GM19035 (cell line): Measurements from ENCODE around the gene E2F6.
"Not testable (repeated sequence)": the region's sequence is repeated elsewhere in the genome, so short reads cannot be mapped to it uniquely, and the experiment has no call there.

Experiments used
- ATAC-seq: cut with Tn5 transposase; IDR thresholded peaks from one replicate; pipeline ENCODE4 v1.9.1; 2021; ENCODE audit not compliant: unreplicated experiment

Gene E2F6

GRCh38 chr2:11416931-11417330, 49.0 kb downstream of the E2F6 start:
- ATAC-seq: no peak

- no peak for ATAC-seq
These were observed 49.8 kb downstream of the E2F6 start for GRCh38 chr2:11416186-11416585.

GRCh38 chr2:11414372-11415124, 51.4 kb downstream of the E2F6 start:
- no peak for ATAC-seq

GRCh38 chr2:11412449-11412810, 53.5 kb downstream of the E2F6 start:
- no peak for ATAC-seq

GRCh38 chr2:11411768-11412448, 54.1 kb downstream of the E2F6 start:
- ATAC-seq: no peak

GRCh38 chr2:11411244-11411643, 54.7 kb downstream of the E2F6 start:
- no peak for ATAC-seq

- ATAC-seq: no peak
These were observed 55.9 kb downstream of the E2F6 start for GRCh38 chr2:11410101-11410500.

GRCh38 chr2:11409572-11409959, 56.4 kb downstream of the E2F6 start:
- ATAC-seq: no peak

GRCh38 chr2:11408959-11409571, 56.9 kb downstream of the E2F6 start:
- ATAC-seq: no peak

- no peak for ATAC-seq
These were observed 58.5 kb downstream of the E2F6 start for GRCh38 chr2:11407413-11407812.

GRCh38 chr2:11406958-11407381, 59.0 kb downstream of the E2F6 start:
- no peak for ATAC-seq

- no peak for ATAC-seq
These were observed 59.5 kb downstream of the E2F6 start for GRCh38 chr2:11406267-11406957.

GRCh38 chr2:11405599-11406266, 60.2 kb downstream of the E2F6 start:
- no peak for ATAC-seq

GRCh38 chr2:11405074-11405406, 60.9 kb downstream of the E2F6 start:
- ATAC-seq: not testable (repeated sequence)

- no peak for ATAC-seq
These were observed 61.4 kb downstream of the E2F6 start for GRCh38 chr2:11404376-11405073.

- ATAC-seq: no peak
These were observed 63.5 kb downstream of the E2F6 start for GRCh38 chr2:11402436-11402835.

GRCh38 chr2:11399438-11399762, 66.6 kb downstream of the E2F6 start:
- no peak for ATAC-seq

- no peak for ATAC-seq
These were observed 67.1 kb downstream of the E2F6 start for GRCh38 chr2:11398750-11399437.

GRCh38 chr2:11397513-11397912, 68.4 kb downstream of the E2F6 start:
- ATAC-seq: no peak
